K562 (cell line): Measurements from ENCODE around the gene SUPT20HL2. TPM values are rescaled to one million over a fixed set of nuclear protein-coding genes. Genes with fewer than 3 reads are reported as not detected.

Experiments
- ATAC-seq: fragments of 200-7000 bp; cut with Tn5 transposase; 3 replicates; pipeline ENCODE4 v1.9.1; 2020; ENCODE audit warnings: moderate library complexity
- BruUV-seq: library from RNA; stranded (reverse); fragments of 400-500 nt; replicated peaks from 2 replicates; lab custom pipeline; 2021; lab: Mats Ljungman, UMichigan
- CTCF ChIA-PET: fragments of 300-600 bp; formaldehyde crosslinking; extraction: SDS; loops from one replicate; lab custom pipeline; 2021; ENCODE audit warnings: low intra/inter-chr PET ratio; lab: Yijun Ruan, JAX
- POLR2A ChIA-PET: fragments of 300-600, 350-650 bp; sonication (Branson Sonifier 250); formaldehyde crosslinking; extraction: SDS; loops from one replicate; lab custom pipeline; 2021; ENCODE audit warnings: antibody characterized with exemption, inconsistent platforms; lab: Yijun Ruan, JAX
- DNase-seq, 4 experiments: peaks; one replicate each; pipeline versions ENCODE4 v3.0.0 to v3.0.0-alpha.2; 2011 to 2018; ENCODE audit warnings: low spot score in 3 of 4, mixed read lengths in 3 of 4; ENCODE audit errors: extremely low read depth in 1 of 4
- FAIRE-seq: peaks from 2 replicates; lab custom pipeline; 2011; peaks lifted over from hg19 to GRCh38; lab: Jason Lieb, UNC
- H2AFZ ChIP-seq: 2 replicates; pipeline ENCODE4 v1.6.0; 2011; ENCODE audit warnings: low read depth, low read length, control low read depth, inconsistent platforms
- H3K27ac ChIP-seq: fragments of 200-600 bp; 3 replicates; pipeline ENCODE4 v1.8.0; 2011; ENCODE audit warnings: low read depth, mild to moderate bottlenecking, control low read depth, inconsistent platforms, low read length, moderate library complexity, mixed read lengths; ENCODE audit errors: extremely low read depth
- H3K27me3 ChIP-seq, 2 experiments: fragments of 300-600 bp in 1 of 2; 2 replicates in 1 of 2; 3 replicates in 1 of 2; pipeline versions ENCODE4 v1.6.0 to v1.8.0; 2011; ENCODE audit warnings: inconsistent platforms in 2 of 2, low read length in 2 of 2, mild to moderate bottlenecking in 1 of 2, mixed read lengths in 1 of 2, moderate library complexity in 1 of 2; ENCODE audit not compliant: control insufficient read depth in 2 of 2, insufficient read depth in 2 of 2
- H3K36me3 ChIP-seq: fragments of 300-600 bp; 3 replicates; pipeline ENCODE4 v1.8.0; 2011; ENCODE audit warnings: mild to moderate bottlenecking, low read length, inconsistent platforms; ENCODE audit not compliant: control insufficient read depth, insufficient read depth
- H3K4me1 ChIP-seq, 2 experiments: fragments of 200-600 bp in 1 of 2; replicated peaks in 1 of 2; 2 replicates in 1 of 2; 3 replicates in 1 of 2; pipeline versions ENCODE4 v1.5.1 to v1.8.0; 2011; ENCODE audit warnings: inconsistent platforms in 2 of 2, low read length in 2 of 2, mild to moderate bottlenecking in 1 of 2, mixed read lengths in 1 of 2, moderate library complexity in 1 of 2; ENCODE audit not compliant: control insufficient read depth in 2 of 2, insufficient read depth in 2 of 2
- H3K4me2 ChIP-seq: 2 replicates; pipeline ENCODE4 v1.6.1; 2011; ENCODE audit warnings: low read length, control low read depth, inconsistent platforms, mixed read lengths; ENCODE audit not compliant: insufficient read depth
- H3K4me3 ChIP-seq: fragments of 200-600 bp; sonication (generic), shearing (Covaris generic); 2 replicates; pipeline ENCODE4 v1.5.1; 2016; ENCODE audit warnings: control low read depth, inconsistent platforms
- H3K79me2 ChIP-seq: fragments of 200-600 bp; 3 replicates; pipeline ENCODE4 v1.8.0; 2011; ENCODE audit warnings: low read length, inconsistent platforms; ENCODE audit not compliant: control insufficient read depth, insufficient read depth
- H3K9ac ChIP-seq, 2 experiments: 2 replicates each; pipeline versions ENCODE4 v1.6.0 to v1.6.1; 2011; ENCODE audit warnings: low read depth in 2 of 2, low read length in 2 of 2, control low read depth in 1 of 2, inconsistent platforms in 1 of 2, mild to moderate bottlenecking in 1 of 2, mixed read lengths in 1 of 2; ENCODE audit not compliant: insufficient read depth in 1 of 2
- H3K9me1 ChIP-seq: one replicate; pipeline ENCODE4 v1.6.0; 2011; ENCODE audit warnings: inconsistent platforms, mild to moderate bottlenecking, low read length, moderate library complexity; ENCODE audit not compliant: control insufficient read depth, insufficient read depth
- H3K9me3 ChIP-seq: replicated peaks from 2 replicates; pipeline ENCODE4 v1.5.1; 2011; ENCODE audit warnings: low read depth, low read length, inconsistent platforms; ENCODE audit not compliant: control insufficient read depth, insufficient read depth
- H4K20me1 ChIP-seq: replicated peaks from 2 replicates; pipeline ENCODE4 v1.6.1; 2011; ENCODE audit warnings: low read length, inconsistent platforms, mixed read lengths; ENCODE audit not compliant: control insufficient read depth, insufficient read depth
- AFF1 ChIP-seq, 2 experiments: fragments of 450-650 bp; IDR thresholded peaks; 2 replicates each; pipeline ENCODE4 v1.6.1; 2018; ENCODE audit warnings: mild to moderate bottlenecking in 2 of 2, low read depth in 1 of 2; ENCODE audit not compliant: partially characterized antibody in 2 of 2
- BRD9 ChIP-seq: fragments of 450-650 bp; IDR thresholded peaks from 2 replicates; pipeline ENCODE4 v1.6.1; 2018; ENCODE audit warnings: low read depth; ENCODE audit not compliant: partially characterized antibody
- CREB1 ChIP-seq, 2 experiments: sonication (generic) in 1 of 2; formaldehyde crosslinking in 1 of 2; IDR thresholded peaks; 2 replicates each; pipeline versions ENCODE4 v1.6.1 to v1.8.0; 2012 to 2022; ENCODE audit warnings: inconsistent platforms in 1 of 2, mild to moderate bottlenecking in 1 of 2, missing genetic modification reagents in 1 of 2, moderate library complexity in 1 of 2
- DNMT1 ChIP-seq: fragments of 450-650 bp; IDR thresholded peaks from 2 replicates; pipeline ENCODE4 v1.6.1; 2016; ENCODE audit warnings: antibody characterized with exemption, mild to moderate bottlenecking
- E2F4 ChIP-seq: sonication (generic); formaldehyde crosslinking; IDR thresholded peaks from 2 replicates; pipeline ENCODE4 v1.8.0; 2022; ENCODE audit warnings: mild to moderate bottlenecking, low read depth, missing genetic modification reagents
- HDAC2 ChIP-seq: fragments of 450-650 bp; IDR thresholded peaks from 2 replicates; pipeline ENCODE4 v1.6.1; 2016; ENCODE audit warnings: mild to moderate bottlenecking
- MCM3 ChIP-seq: fragments of 450-650 bp; IDR thresholded peaks from 2 replicates; pipeline ENCODE4 v1.6.1; 2016
- MCM5 ChIP-seq: fragments of 450-650 bp; IDR thresholded peaks from 2 replicates; pipeline ENCODE4 v1.6.1; 2016; ENCODE audit warnings: low read depth
- SRF ChIP-seq, 2 experiments: fragments of 250-450, 450-650 bp in 1 of 2; sonication (Bioruptor Pico) in 1 of 2; sonication (generic) in 1 of 2; formaldehyde crosslinking; IDR thresholded peaks; 2 replicates each; pipeline versions ENCODE4 v1.5.0 to v1.5.1; 2020 to 2022; ENCODE audit warnings: mild to moderate bottlenecking in 1 of 2, missing genetic modification reagents in 1 of 2
- TOE1 ChIP-seq, 2 experiments: fragments of 450-650 bp in 1 of 2; sonication (generic) in 1 of 2; formaldehyde crosslinking in 1 of 2; IDR thresholded peaks; 2 replicates each; pipeline versions ENCODE4 v1.7.1 to v1.8.0; 2016 to 2022; ENCODE audit warnings: borderline replicate concordance in 2 of 2, mild to moderate bottlenecking in 2 of 2, antibody characterized with exemption in 1 of 2, inconsistent platforms in 1 of 2, low read depth in 1 of 2, missing genetic modification reagents in 1 of 2, moderate library complexity in 1 of 2
- ZNF3 ChIP-seq: fragments of 250-450 bp; sonication (Bioruptor Pico); IDR thresholded peaks from 2 replicates; pipeline ENCODE4 v1.5.0; 2021; ENCODE audit warnings: mild to moderate bottlenecking, moderate library complexity
- ZNF551 ChIP-seq: fragments of 250-450 bp; sonication (Bioruptor Pico); IDR thresholded peaks from 2 replicates; pipeline ENCODE4 v1.5.0; 2021; ENCODE audit warnings: mild to moderate bottlenecking, moderate library complexity
- ZSCAN32 ChIP-seq: fragments of 450-650 bp; formaldehyde crosslinking; IDR thresholded peaks from 2 replicates; pipeline ENCODE4 v1.4.0; 2020; ENCODE audit warnings: mild to moderate bottlenecking, moderate library complexity
- WGBS: fragments of 100-300 bp; shearing (Covaris generic); methylation state at CpG from one replicate; pipeline ENCODE4 v1.1.6; 2016; ENCODE audit warnings: low coverage, mixed read lengths; ENCODE audit not compliant: insufficient coverage; ENCODE audit errors: missing lambda C conversion rate; 5-methylcytosine and 5-hydroxymethylcytosine counted together
- in situ Hi-C: fragments of 300-500 bp; cut with MboI; formaldehyde crosslinking; loops from 4 replicates; pipeline ENCODE4 v1.15.0; 2018; ENCODE audit warnings: inconsistent platforms, mixed read lengths
- intact Hi-C: fragments of 100-400 bp; cut with micrococcal nuclease; formaldehyde crosslinking; loops from 2 replicates; pipeline ENCODE4 v1.14.2; 2022
- polyA plus RNA-seq, 8 experiments: library from polyadenylated mRNA; depleted of rRNA in 4 of 8; stranded (reverse) in 5 of 8; unstranded in 3 of 8; fragments of >200 nt; fragmentation: Nextera tagmentation in 2 of 8; fragmentation: Illumina TruSeq in 1 of 8; extraction: Ambion mirVana in 2 of 8; extraction: Trizol in 1 of 8; gene quantifications; 2 replicates each; pipeline versions ENCODE4 v1.2.1 to v1.2.3, GENCODE V29; 2011 to 2014; ENCODE audit warnings: inconsistent platforms in 1 of 8, missing spikeins in 1 of 8
- total RNA-seq, 7 experiments: library from RNA; depleted of rRNA in 6 of 7; stranded (reverse); fragments of >200 nt in 6 of 7; fragmentation: Illumina TruSeq in 2 of 7; extraction: Trizol in 2 of 7; gene quantifications; 2 replicates each; pipeline versions ENCODE4 v1.2.1 to v1.2.3, GENCODE V29; 2011 to 2021; ENCODE audit warnings: low replicate concordance in 1 of 7
- TF ChIP-seq, protein P1 (sequence below): fragments of 450-650 bp; conservative IDR thresholded peaks from 2 replicates; pipeline ENCODE4 v1.6.1; 2016; ENCODE audit warnings: missing genetic modification characterization, low read depth, mild to moderate bottlenecking, missing compliant biosample characterization, moderate library complexity
- TF ChIP-seq, protein P2 (sequence below), 2 experiments: fragments of 200-800 bp in 1 of 2; sonication (Bioruptor generic) in 1 of 2; sonication (generic) in 1 of 2; formaldehyde crosslinking in 1 of 2; IDR thresholded peaks in 1 of 2; conservative IDR thresholded peaks in 1 of 2; 2 replicates each; pipeline versions ENCODE4 v1.5.0 to v1.6.1; 2016 to 2020; ENCODE audit warnings: missing compliant biosample characterization in 1 of 2, missing genetic modification characterization in 1 of 2, missing genetic modification reagents in 1 of 2

The SUPT20HL2 gene
- total and polyA plus RNA-seq, 9 of the 15 experiments (the other 6 are each of a cell fraction or from before 2014, with no cell fraction given) = 0.04 TPM; not detected in 8

DNA sequence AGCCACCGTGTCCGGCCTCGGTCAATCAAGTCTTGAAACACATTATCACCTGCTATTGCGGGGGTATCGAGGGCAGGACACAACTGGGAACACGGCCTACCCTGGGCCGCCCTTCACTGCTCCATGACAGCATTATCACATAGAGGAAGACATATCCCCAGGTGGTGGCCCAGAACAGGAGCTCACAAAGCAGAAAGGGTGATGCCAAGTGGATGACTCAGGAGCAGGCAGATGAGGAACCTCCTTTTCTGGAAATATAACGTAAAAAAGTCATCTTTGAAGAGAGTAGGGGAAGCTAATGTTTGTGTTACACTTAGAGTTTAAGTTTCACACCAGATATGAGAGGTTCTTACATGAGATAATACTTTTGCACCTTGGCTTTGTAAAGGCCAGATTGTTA is 41.2 kb upstream of the SUPT20HL2 start:
- Histone ChIP-seq H3K9me3 (no peaks in the 10 kb centered on the region), H3K36me3 (no peaks in the 10 kb centered on the region), H2AFZ (no peak overlapping the region), H3K9ac (no peak overlapping the region), H3K4me2 (no peak overlapping the region), H3K4me3 (no peak overlapping the region), H4K20me1 (no peaks in the 10 kb centered on the region), H3K79me2 (no peaks in the 10 kb centered on the region), H3K27ac (no peak overlapping the region), H3K9me1 (no peaks in the 10 kb centered on the region), H3K4me1 (no peaks in the 10 kb centered on the region), H3K27me3 (no peaks in the 10 kb centered on the region; a peak in 3 of 5 replicates)
- ChIA-PET POLR2A (no interaction called here), CTCF (no interaction called here)
- in situ Hi-C loops (no loop called here), intact Hi-C loops (no loop called here)
- WGBS = 5% methylated on average over 8 of the region's 8 CpGs
- ATAC-seq (no peak), FAIRE-seq (no peak), DNase-seq (no peak)
- BruUV-seq = no TSS peak
- no peak for TF ChIP-seq BRD9
- no peak for TF ChIP-seq MCM3
- TF ChIP-seq DNMT1 = no peak
- no peak for TF ChIP-seq ZNF551 (CRISPR knock-in tag)
- TF ChIP-seq HDAC2 = no peak
- no peak for TF ChIP-seq TOE1 (IDR thresholded peaks at IDR 0.05; ENCODE audit: borderline replicate concordance)
- TF ChIP-seq TOE1 (CRISPR knock-in tag; IDR thresholded peaks at IDR 0.05; ENCODE audit: borderline replicate concordance, low read depth) = no peak
- TF ChIP-seq, protein P1, sequence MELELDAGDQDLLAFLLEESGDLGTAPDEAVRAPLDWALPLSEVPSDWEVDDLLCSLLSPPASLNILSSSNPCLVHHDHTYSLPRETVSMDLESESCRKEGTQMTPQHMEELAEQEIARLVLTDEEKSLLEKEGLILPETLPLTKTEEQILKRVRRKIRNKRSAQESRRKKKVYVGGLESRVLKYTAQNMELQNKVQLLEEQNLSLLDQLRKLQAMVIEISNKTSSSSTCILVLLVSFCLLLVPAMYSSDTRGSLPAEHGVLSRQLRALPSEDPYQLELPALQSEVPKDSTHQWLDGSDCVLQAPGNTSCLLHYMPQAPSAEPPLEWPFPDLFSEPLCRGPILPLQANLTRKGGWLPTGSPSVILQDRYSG = no peak
- no peak for TF ChIP-seq AFF1 (IDR thresholded peaks at IDR 0.05; ENCODE audit: low read depth in 1 of 2, partially characterized antibody in 2 of 2)
- TF ChIP-seq ZNF3 (CRISPR knock-in tag) = no peak
- TF ChIP-seq SRF (CRISPR knock-in tag; IDR thresholded peaks at IDR 0.05) = no peak
- TF ChIP-seq ZSCAN32 (CRISPR knock-in tag) = no peak
- no peak for TF ChIP-seq MCM5
- TF ChIP-seq, protein P2, sequence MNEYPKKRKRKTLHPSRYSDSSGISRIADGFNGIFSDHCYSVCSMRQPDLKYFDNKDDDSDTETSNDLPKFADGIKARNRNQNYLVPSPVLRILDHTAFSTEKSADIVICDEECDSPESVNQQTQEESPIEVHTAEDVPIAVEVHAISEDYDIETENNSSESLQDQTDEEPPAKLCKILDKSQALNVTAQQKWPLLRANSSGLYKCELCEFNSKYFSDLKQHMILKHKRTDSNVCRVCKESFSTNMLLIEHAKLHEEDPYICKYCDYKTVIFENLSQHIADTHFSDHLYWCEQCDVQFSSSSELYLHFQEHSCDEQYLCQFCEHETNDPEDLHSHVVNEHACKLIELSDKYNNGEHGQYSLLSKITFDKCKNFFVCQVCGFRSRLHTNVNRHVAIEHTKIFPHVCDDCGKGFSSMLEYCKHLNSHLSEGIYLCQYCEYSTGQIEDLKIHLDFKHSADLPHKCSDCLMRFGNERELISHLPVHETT (CRISPR knock-in tag; conservative IDR thresholded peaks at IDR 0.05 in 1 of 2, IDR thresholded peaks at IDR 0.05 in 1 of 2) = no peak
- TF ChIP-seq CREB1 (IDR thresholded peaks at IDR 0.05) = no peak
- no peak for TF ChIP-seq CREB1 (CRISPR knock-in tag; IDR thresholded peaks at IDR 0.05)
- TF ChIP-seq E2F4 (CRISPR knock-in tag) = no peak
